ENCODE results near the gene NETO2.

- no peak for TF ChIP-seq CTCF (IDR thresholded peaks at IDR 0.05)
- TF ChIP-seq TCF7L2 (IDR thresholded peaks at IDR 0.05; ENCODE audit: low read depth, low read length), result no peak
- no peak for TF ChIP-seq POLR2AphosphoS5 (IDR thresholded peaks at IDR 0.05; ENCODE audit: low read depth, low read length)
- TF ChIP-seq REST (IDR thresholded peaks at IDR 0.05; ENCODE audit: insufficient read depth in 1 of 2, low read depth in 2 of 2, low read length in 1 of 2), result no peak
- TF ChIP-seq SIN3A (IDR thresholded peaks at IDR 0.05; ENCODE audit: borderline replicate concordance, insufficient read depth, low read depth, low read length), result no peak
These were observed 82.5 kb downstream of the NETO2 start for GRCh38 chr16:47061204-47061603.
